Pericardium fibroblast (primary cell): ENCODE data around the gene SNED1. TPM values are rescaled to one million over a fixed set of nuclear protein-coding genes. Genes with fewer than 3 reads are reported as not detected.

Experiments used
- total RNA-seq: library from RNA; depleted of rRNA; stranded (reverse); fragments of >200 nt; gene quantifications from 2 replicates; pipeline ENCODE4 v1.2.3, GENCODE V29; 2015

Gene SNED1
- 17.0 and 27.7 TPM in 2 replicates for total RNA-seq

DNA sequence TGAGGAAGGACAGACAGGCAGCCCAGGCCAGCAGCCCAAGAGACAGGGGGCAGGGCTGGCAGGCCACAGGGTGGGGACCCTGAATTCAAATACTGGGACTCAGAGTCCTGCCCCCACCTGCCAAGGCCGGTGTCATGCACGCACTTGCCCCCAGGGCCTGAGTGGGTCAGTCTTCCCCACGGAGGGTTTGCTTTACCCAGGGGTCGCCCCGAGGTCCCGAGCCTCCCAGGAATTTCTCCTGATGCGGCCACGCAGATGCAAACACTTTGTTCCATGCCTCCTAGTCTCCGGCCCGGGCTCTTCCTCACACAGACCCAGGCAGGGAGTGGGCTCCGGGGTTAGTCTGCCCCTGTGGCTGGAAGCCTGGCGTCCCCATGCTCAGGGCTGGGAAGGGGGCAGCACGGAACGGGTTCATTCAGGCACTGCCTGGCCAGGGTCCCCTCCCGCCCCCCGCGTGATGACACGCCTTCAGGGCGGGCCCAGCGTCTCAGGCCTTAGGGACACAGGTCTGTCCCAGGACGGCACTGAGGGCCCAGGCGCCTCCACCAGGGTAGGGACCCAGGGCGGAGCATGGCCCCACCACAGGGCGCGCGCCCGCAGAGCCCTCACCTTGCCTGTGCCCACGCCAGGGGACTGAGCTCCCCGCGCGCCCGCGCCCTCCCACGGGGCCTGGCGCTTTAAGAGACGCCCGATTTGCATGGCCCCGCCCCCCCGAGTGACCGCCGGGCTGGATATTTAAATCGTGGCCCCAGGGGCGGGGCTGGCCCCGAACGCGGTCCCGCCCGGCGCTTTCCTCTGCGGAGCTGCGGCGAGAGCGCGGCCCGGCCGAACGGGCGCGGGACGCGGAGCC is at the start of gene SNED1:
Gene SNED1 (plus strand): TSS at position 763 of the 850 bp plus-strand sequence. CDS start 220 bp downstream, outside the sequence.

DNA sequence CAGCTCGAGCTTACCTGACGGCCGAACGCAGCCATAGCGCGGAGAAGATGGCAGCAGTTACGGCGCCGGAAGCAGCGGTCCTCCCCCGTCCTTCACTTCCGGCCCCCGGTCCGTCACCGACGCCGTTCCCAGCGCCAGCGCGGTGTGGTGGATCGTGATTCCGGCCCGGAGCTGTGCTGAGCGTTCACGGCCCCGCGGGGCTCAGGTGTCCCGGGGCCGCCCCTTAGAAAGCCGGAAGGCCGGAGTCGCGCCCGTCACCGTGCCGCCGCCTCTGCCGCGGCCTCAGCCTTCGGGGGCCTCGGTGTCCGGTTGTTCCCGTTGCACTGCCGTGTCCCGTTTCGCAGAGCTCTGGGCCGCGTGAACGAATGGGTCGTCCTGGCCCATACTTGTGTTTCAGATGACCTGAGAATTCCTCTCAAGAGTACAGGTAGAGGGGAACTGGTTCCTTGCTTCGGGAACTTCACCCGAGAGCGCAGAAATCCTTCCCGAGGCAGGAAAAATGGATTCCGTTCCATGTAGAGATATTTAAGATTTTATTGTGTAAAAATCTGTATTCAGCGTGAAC is 103.9 kb downstream of the SNED1 start, which contains the start of gene MTERF4:
Gene MTERF4 (minus strand): TSS at position 49 of the 565 bp plus-strand sequence. CDS start 14 bp downstream, at position 35.

Other genes starting within 250 kb of the SNED1 start
- gene KIF1A, start 178.4 kb upstream of the SNED1 start, total RNA-seq, result under 0.01 TPM in 1 of 2 replicates, not detected in the other
- gene AGXT, start 129.8 kb upstream of the SNED1 start, total RNA-seq, result not detected in 2 replicates
- not detected in 2 replicates for gene MAB21L4, start 102.5 kb upstream of the SNED1 start, total RNA-seq
- not detected in 2 replicates for gene CROCC2, start 92.3 kb upstream of the SNED1 start, total RNA-seq
- gene MTERF4, start 103.7 kb downstream of the SNED1 start, total RNA-seq, result 17.3 and 17.4 TPM in 2 replicates
- gene PASK, start 150.9 kb downstream of the SNED1 start, total RNA-seq, result 1.5 and 3.2 TPM in 2 replicates
- gene PPP1R7, start 151.8 kb downstream of the SNED1 start, total RNA-seq, result 40.9 and 74.5 TPM in 2 replicates
- 0.51 and 0.70 TPM in 2 replicates for gene ANO7, start 190.1 kb downstream of the SNED1 start, total RNA-seq